ENCODE measurements around the gene TP53I11. TPM values are rescaled to one million over a fixed set of nuclear protein-coding genes. Genes with fewer than 3 reads are reported as not detected.
A peak's percentile ranks its signal among the peaks of the same experiment; 100 is the strongest.

The TP53I11 gene
- total RNA-seq, 1 donor from 2014 or later = 101 TPM

GRCh38 chr11:44963948-44964347 lies 13.3 kb upstream of the TP53I11 start:
- ATAC-seq (no peak), DNase-seq (ENCODE audit: low spot score) (no peak)
- intact Hi-C loops (cut with DNase I) = no loop called here

DNA sequence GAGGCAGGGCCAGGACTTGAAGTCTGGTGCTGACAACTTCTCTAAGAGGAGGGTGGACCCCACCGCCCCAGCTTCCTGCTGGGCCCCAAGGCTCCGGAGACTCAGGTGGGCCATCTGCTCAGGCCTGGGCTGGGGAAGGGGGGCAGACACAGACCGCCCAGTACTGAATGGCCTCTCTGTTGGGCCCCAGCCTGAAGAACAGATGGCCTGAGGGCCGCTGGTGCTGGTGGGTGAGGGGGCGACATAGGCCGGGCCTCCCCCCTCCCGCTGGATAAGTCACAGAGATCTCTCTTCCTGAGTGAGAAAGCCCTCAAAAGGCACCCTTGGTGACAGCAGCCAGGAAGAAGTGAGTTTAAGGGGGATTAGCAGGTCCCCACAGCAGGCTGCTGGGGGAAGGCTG lies 12.5 kb upstream of the TP53I11 start:
- ATAC-seq = no peak
- intact Hi-C loops (cut with DNase I) = no loop called here
- DNase-seq (ENCODE audit: low spot score) = no peak

DNA sequence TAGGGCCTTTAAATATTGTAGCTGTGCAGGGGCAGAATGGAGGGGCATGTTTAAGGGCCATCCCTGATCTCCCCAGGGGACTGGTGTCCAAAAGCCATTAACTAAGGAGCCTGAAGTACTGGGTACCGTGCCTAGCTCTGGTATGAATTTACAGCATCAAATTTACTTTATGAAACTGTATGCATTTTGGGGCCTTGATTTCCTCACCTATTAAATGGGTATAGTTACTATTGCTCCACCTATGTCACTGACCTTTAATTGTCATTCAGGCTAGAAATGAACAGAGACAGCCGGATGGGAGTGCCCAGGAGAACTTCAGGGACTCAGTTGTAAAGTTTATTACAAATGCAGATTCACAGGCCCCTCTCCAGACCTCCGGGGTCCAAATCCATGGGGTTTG lies 11.8 kb upstream of the TP53I11 start:
- ATAC-seq (no peak), DNase-seq (ENCODE audit: low spot score) (no peak)
- intact Hi-C loops (cut with DNase I) = no loop called here

- no peak for DNase-seq (ENCODE audit: low spot score)
- ATAC-seq = no peak
- intact Hi-C loops (cut with DNase I) = no loop called here
These were observed 9.6 kb upstream of the TP53I11 start for GRCh38 chr11:44960200-44960845.

- DNase-seq (ENCODE audit: low spot score) (no peak), ATAC-seq (no peak)
- intact Hi-C loops (cut with DNase I) = loop anchor here (10.0 kb wide), 1 partner anchor 1936 kb away; no protein-coding TSS in a partner anchor
These were observed 8.4 kb upstream of the TP53I11 start for GRCh38 chr11:44959064-44959463.

DNA sequence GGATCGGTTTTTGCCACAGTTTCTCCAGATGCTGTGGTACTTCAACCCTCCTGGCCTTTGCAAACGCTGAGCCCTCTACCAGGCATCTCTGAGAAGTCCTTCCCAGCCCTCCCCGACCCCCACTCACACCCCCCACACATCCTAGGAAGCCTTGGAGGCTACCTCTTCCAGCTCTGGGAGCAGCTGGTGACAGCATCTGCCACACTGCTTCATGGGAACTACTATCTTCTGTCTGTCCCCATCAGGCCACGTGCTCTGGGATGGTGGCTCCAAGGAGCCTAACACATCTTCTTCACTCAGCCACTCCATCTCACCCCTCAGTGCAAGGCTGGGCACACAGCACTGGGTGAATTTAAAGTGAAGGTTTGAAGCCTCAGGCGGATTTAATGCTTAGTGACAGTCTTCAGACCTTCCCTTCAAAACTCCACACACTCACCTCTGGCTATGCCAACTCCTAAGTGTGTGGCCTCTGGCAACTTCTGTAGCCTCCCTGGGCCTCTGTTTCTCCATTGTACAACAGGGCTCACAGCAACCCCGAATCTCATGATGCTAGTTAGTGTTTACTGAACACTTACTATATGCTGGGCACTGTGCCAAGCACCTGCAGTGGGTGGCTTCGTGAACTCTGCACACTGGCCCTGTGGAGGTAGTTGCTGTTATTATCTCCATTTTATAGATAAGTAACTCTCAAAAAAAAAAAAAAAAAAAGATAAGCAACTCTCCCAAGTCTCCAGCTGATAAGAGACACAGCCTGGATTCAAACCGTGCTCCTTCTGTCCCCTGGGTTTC lies 7.3 kb upstream of the TP53I11 start:
- no peak for ATAC-seq
- intact Hi-C loops (cut with DNase I) = loop anchor here (10.0 kb wide), 1 partner anchor 1937 kb away; no protein-coding TSS in a partner anchor
- DNase-seq (ENCODE audit: low spot score) = no peak

GRCh38 chr11:44957040-44957515 lies 6.4 kb upstream of the TP53I11 start:
- ATAC-seq (peak; percentile 47), DNase-seq (ENCODE audit: low spot score) (no peak)
- intact Hi-C loops (cut with DNase I) = loop anchor here (10.0 kb wide), 1 partner anchor 1938 kb away; no protein-coding TSS in a partner anchor

DNA sequence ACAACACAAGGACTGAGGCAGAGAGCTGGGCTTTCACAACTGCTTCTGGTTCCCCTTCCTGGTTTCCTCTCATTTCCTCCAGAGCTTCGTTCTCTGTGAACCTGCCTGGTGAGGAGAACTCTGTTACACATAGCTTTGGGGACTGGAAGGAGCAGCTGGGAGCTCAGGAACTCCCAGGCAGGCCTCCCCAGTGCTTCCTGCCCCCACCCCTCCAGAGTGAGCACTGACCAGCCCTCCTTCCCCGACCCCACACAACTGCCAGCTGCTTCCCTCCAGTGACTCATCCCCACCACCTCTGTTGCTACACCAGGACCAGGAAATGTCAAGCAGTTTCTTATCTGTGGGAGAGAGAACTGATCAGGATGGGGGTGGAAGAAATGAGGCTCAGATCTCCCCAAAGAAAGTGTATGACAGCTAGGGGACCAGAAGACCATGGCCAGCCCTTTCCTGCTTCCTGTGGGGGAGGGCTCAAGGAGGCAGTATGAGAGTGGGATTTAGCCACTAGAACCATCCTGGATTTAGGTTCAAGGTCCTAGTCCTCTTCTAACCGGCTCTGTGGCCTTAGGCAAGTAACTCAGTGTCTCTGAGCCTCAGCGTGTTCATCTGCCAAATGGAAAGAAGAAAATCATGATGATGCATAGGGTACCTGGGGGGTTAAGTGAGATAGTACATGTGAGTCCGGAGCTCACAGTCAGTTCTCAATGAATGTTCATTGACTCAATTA lies 4.5 kb upstream of the TP53I11 start:
- no peak for DNase-seq (ENCODE audit: low spot score)
- peak; percentile 46 for ATAC-seq
- intact Hi-C loops (cut with DNase I) = loop anchor here (10.0 kb wide), 1 partner anchor 1940 kb away; no protein-coding TSS in a partner anchor

- DNase-seq (ENCODE audit: low spot score) (no peak), ATAC-seq (no peak)
- intact Hi-C loops (cut with DNase I) = loop anchor here (10.0 kb wide), 1 partner anchor 1941 kb away; no protein-coding TSS in a partner anchor
These were observed 3.6 kb upstream of the TP53I11 start for GRCh38 chr11:44954051-44954906.

DNA sequence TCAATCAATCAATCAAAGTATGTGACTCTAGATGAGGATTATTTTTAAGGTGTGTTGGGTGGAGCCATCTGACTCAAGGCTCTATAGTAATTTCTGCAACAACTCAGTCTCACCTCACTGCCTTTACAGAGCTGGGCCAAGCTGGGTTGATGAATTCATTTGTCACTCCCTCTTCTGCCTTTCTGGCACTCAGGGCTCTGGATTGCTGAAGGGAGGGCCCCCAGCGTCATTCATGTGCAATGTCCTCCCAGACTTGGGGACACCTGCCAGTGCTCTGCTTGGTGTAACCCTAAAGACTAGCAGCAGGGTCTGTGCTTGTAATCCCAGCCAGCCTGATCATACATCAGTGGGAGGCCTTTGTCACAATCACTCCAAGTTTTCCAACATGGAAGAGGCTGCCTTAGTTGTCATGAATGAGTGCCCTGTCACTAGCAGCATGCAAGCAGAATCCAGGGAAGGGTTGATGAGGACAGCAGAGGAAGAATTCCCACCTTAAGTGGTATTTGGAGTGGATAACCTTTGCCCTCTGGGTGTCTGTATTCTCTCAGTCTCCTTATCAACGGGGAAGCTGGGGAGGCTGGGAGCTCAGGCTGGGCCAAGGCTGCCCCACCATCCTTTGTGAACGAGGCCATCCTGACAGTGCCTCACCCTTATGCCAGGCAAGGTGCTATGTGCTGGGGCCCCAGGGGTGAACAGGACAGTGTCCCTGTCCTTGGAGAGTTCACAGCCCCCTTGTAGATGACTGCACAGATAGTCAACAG lies 2.0 kb upstream of the TP53I11 start:
- DNase-seq (ENCODE audit: low spot score) (no peak), ATAC-seq (no peak)
- intact Hi-C loops (cut with DNase I) = loop anchor here (10.0 kb wide), 1 partner anchor 1942 kb away; no protein-coding TSS in a partner anchor

DNA sequence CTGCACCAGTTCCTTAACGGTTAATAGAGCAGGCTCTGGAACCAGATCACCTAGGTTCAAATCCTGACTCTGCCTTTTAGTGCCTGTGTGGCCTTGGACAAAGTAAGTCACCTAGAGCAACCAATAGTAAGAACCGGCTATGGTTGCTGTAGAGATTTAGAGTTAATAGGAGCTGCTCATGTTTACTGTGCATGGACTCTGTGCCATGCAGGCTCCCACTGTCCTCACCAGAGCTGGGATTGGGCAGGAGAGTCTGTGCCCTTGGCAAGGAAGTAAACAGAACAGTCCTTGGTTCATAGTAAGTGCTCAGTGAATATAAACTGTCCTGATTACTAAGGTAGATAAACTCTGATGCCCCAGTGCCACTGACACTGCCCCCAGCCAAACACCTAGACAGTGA lies 1.4 kb upstream of the TP53I11 start:
- ATAC-seq (no peak), DNase-seq (ENCODE audit: low spot score) (no peak)
- intact Hi-C loops (cut with DNase I) = loop anchor here (10.0 kb wide), 1 partner anchor 1943 kb away; no protein-coding TSS in a partner anchor

- no peak for DNase-seq (ENCODE audit: low spot score)
- intact Hi-C loops (cut with DNase I) = loop anchor here (10.0 kb wide), 1 partner anchor 1945 kb away; no protein-coding TSS in a partner anchor
- ATAC-seq = peak; percentile 4
These were observed 555 bp downstream of the TP53I11 start for GRCh38 chr11:44950031-44950624.

DNA sequence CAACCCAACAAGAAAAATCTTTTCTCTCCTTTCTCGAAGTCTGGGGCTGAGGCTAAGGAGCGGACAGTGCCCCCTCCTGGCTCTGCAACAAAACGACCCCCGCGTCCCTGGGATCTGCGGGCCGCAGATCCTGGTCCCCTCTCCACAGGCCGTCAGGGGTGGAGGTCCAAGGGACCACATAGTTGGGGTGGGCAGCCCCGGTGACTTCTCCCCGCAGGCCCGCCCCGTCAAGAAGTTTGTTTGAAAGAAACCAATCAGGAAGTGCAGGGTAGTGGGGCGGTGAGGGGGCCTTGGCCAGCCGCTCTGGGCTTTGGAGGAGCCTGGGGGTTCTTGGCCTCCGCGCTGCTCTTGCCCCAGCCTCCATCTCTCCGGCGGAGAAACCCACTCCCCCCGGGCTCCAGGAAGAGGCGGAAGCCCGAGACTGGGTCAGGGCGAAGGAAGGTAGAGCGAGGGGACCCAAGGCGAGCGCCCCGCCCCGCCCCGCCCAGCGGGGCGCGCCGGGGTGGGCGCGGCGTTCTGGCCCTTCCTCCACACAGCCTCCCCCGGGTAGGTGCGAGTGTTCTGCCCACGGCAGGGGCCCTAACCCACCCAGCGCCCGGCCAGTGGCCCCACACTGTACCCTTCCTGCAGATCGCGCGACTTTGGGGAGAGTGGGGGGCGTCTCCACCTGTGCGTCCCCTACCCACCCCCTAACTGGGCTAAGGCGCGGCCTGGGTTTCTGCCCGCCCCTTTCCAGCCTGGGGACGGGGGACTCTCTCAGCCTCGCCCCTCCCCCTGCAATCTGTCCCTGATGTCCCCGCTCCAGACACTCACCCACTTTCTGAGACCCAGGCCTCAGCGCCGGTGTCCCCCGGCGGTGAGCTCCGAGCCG lies 1.3 kb downstream of the TP53I11 start:
- intact Hi-C loops (cut with DNase I) = loop anchor here (10.0 kb wide), 1 partner anchor 1945 kb away; no protein-coding TSS in a partner anchor
- ATAC-seq (peak; percentile 30), DNase-seq (ENCODE audit: low spot score) (no peak)

- intact Hi-C loops (cut with DNase I) = no loop called here
- no peak for ATAC-seq
These were observed 2.5 kb downstream of the TP53I11 start for GRCh38 chr11:44948155-44948554.

DNA sequence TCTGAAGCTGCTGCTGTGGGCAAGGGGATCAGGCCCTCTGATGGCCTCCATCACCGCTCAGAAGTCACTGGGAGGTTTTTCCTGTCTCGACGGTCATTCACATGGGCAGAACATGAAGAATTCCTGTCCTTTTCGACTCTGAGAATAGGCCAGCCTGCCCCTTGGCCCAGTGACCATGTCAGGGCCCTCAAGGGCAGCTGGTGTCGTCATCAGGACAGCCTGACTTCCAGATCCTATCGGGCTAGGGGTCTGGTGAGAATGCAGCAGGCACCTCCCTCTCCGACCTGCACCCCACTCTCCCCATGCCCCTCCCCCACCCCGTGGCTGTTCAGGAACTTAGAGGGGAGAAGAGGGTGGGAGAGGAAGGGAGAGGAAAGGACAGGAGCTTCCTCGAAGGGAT lies 3.6 kb downstream of the TP53I11 start:
- ATAC-seq (no peak), DNase-seq (ENCODE audit: low spot score) (no peak)
- intact Hi-C loops (cut with DNase I) = no loop called here

More at GRCh38 chr11:44948155-44948554, 2.5 kb downstream of the TP53I11 start:
- no peak for DNase-seq (ENCODE audit: low spot score)

DNA sequence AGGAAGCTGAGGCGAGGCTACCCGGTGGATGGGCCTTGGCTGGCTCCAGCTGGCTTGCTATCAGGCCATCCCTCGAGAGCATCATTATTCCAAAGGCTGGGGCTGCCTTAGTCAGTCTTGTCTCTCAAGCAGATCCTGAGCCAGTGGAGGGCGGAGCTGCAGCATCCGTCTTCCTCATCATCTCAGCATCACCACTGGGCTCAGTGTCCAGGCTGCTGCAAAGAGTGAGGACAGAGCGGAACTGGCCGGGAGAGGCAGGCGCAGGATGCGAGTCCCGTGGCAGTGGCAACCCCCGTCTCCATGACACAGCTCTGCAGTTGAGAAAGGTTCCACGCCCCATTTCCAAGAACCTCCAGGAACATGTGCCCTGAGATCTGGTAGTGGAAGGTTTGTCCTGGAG lies 4.4 kb downstream of the TP53I11 start:
- DNase-seq (ENCODE audit: low spot score) (no peak), ATAC-seq (peak; percentile 61)

More for the DNA sequence above, 4.4 kb downstream of the TP53I11 start:
- intact Hi-C loops (cut with DNase I) = no loop called here
